ENCODE data around the gene FRG2B.
"Not testable (repeated sequence)": the region's sequence is repeated elsewhere in the genome, so short reads cannot be mapped to it uniquely, and the experiment has no call there.

FRG2B gene

DNA sequence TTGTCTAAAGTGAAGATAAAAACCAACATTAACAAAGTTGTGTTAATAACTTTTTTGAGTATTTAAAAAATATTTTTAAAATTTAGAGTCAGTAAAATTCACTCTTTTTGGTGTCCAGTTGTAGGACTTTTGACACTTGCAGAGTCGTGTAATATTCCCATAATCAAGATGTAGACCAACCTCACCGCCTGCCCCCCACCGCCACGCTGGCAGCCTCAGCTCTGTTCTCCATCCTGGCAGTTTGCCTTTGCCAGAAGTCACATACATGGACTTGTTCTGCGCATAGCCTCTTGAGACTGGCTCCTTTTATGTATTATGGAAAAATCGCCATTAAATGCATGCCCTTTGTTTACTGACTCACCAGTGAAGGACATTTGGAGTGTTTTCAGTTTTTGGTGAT, 33.9 kb downstream of the FRG2B start:
- no peak for DNase-seq

- no peak for DNase-seq
Observed at GRCh38 chr10:133590970-133591359, 35.6 kb downstream of the FRG2B start.

GRCh38 chr10:133590226-133590969, 36.2 kb downstream of the FRG2B start:
- DNase-seq = no peak

GRCh38 chr10:133577037-133577436, 49.6 kb downstream of the FRG2B start:
- DNase-seq = not testable (repeated sequence)

Data from NCI-H187 (cell line).